IMR-90 (cell line): ENCODE measurements around the gene TMEM154.

Experiments
- POLR2A ChIP-seq: IDR thresholded peaks from 2 replicates; pipeline ENCODE4 v1.6.1; 2012; ENCODE audit warnings: mild to moderate bottlenecking, low read depth, low read length
- USF2 ChIP-seq: fragments of 150-350 bp; IDR thresholded peaks from 2 replicates; pipeline ENCODE4 v1.6.1; 2017; ENCODE audit warnings: mild to moderate bottlenecking, antibody characterized with exemption, low read length, low read depth

- TF ChIP-seq POLR2A = no peak
- no peak for TF ChIP-seq USF2
Measured at GRCh38 chr4:152635851-152636250, 43.9 kb downstream of the TMEM154 start.
